HUES64 (cell line): ENCODE measurements around the gene MKNK2.

Experiments
- H3K27ac ChIP-seq: 2 replicates; pipeline ENCODE4 v1.7.0; 2013; ENCODE audit warnings: low read depth, low read length, inconsistent platforms
- H3K27me3 ChIP-seq: 2 replicates; pipeline ENCODE4 v1.6.1; 2013; ENCODE audit warnings: mild to moderate bottlenecking, low read length; ENCODE audit not compliant: insufficient read depth
- H3K36me3 ChIP-seq: 2 replicates; pipeline ENCODE4 v1.6.1; 2013; ENCODE audit warnings: mild to moderate bottlenecking, low read length; ENCODE audit not compliant: insufficient read depth
- H3K4me1 ChIP-seq: 2 replicates; pipeline ENCODE4 v1.6.1; 2013; ENCODE audit warnings: mild to moderate bottlenecking, low read length, moderate library complexity; ENCODE audit not compliant: insufficient read depth
- H3K4me3 ChIP-seq: 2 replicates; pipeline ENCODE4 v1.5.1; 2013; ENCODE audit warnings: mild to moderate bottlenecking, low read length, moderate library complexity
- H3K9ac ChIP-seq: 2 replicates; pipeline ENCODE4 v1.6.1; 2013; ENCODE audit warnings: mild to moderate bottlenecking, low read depth, low read length
- H3K9me3 ChIP-seq: 2 replicates; pipeline ENCODE4 v1.6.1; 2013; ENCODE audit warnings: low read depth, low read length; ENCODE audit not compliant: insufficient read depth
- WGBS: fragments of 150-250, 120-280 bp; methylation state at CpG from one replicate; pipeline ENCODE4 v1.1.7; 2013; ENCODE audit warnings: missing lambda C conversion rate; 5-methylcytosine and 5-hydroxymethylcytosine counted together

The MKNK2 gene

DNA sequence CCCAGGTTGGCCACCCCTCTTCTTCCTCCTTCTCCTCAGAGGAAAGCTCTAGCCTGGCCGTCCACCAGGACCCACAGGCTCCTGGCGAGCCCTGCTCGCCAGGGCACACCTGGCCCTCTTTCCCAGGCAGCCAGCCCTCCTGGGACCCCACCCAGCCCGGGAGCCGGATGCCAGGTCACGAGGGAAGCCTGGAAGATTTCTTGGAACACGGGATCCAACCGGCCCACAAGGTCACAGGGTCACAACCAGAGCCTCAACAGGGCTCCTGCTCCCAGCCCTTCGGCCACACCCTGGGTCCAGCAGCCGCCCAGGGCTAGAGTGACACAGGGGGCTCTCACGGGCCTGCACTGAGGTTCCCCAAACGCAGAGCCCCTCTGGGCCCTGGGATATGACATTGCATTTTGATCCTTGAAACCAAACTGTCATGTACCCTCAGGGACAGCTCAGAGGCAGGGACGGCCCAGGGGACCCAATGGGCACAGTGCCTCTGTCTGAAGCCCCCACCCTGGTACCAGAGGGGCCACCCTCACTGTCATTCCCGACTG is 5.5 kb downstream of the MKNK2 start:
- H3K27ac ChIP-seq = no peak overlapping the region
- peaks cover 36% of the 10 kb centered on the region for H3K36me3 ChIP-seq
- no peaks in the 10 kb centered on the region for H3K9me3 ChIP-seq
- H3K9ac ChIP-seq = no peak overlapping the region
- WGBS = 95% methylated on average over 14 of the region's 14 CpGs
- H3K27me3 ChIP-seq = no peaks in the 10 kb centered on the region
- H3K4me3 ChIP-seq = no peak overlapping the region
- peaks cover 13% of the 10 kb centered on the region for H3K4me1 ChIP-seq

DNA sequence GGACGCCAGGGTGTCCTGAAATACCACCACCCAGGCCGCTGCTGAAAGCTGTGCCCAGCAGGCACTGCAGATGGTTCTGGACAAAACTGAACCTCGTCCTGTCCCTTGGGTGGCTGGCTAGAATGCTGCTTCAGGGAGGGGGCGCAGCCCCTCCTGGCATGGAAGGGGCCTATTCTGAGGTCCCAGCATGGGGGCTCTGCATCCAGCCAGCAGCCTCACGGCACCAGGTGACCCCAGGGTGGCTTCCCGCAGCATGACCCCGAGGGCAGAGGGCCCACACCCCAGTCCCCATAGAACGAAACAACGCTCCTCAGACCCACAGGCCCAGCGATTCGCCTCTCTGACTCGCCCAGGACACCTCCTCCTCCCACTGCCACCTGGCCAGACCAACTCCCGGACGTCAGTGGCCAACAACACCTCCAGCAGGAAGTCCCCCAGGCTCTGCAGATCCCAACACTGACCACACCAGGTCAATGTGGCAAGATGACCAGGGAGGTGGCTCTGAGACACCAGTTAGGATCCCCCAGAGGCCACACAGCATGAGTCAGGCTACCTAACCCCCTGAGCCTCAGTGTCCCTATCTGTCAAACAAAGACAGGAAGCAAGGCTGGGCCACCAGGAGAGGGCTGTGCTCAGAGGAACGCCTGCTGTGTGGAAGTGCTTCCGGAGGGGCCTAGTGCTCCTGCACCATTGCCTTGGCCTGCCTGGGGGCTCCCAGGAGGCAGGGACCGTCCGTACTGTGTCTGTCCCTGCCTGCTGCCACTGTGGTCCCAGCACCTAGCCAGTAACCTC is 6.1 kb downstream of the MKNK2 start:
- Histone ChIP-seq H3K27me3 (no peaks in the 10 kb centered on the region), H3K27ac (peak overlapping the region; percentile 25; the same call in 1 of the 2 replicates), H3K9ac (no peak overlapping the region), H3K9me3 (no peaks in the 10 kb centered on the region), H3K36me3 (peaks cover 43% of the 10 kb centered on the region), H3K4me3 (no peak overlapping the region), H3K4me1 (peaks cover 13% of the 10 kb centered on the region)
- 91% methylated on average over 18 of the region's 18 CpGs for WGBS

DNA sequence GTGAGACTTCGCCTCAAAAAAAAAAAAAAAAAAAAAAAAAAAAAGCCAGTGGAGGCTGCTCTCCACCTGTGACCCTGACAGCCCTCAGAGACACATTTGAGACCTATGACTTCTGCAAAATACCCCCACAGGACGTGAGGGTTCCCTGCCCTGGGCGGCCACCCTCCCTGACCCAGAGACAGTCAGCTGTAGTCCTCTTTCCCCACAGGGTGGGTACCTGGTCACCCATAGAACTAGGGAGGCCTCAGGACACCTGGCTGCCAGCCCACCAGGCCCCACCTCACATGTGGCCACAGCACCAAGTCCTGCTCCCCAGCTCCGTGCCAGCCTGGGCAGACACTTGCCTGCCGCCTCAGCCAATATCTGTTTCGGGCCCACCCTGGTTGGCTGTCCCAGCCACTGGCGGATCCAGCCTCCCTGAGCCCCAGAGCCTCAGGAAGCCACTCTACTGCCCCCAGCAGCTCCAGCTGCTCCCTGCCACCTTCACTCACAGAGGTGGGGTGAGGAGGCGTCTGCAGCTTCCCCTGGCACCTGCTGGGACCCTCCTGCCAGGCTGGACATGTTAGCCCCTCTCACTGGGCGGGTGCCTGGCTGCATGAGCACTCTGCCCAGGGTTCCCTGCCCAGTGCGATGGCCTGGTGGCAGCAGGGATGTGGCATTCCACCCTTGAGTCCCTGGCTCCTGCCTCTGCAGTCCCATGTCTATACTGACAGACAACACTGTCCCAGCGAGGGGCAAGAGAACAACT is 6.9 kb downstream of the MKNK2 start:
- Histone ChIP-seq H3K27ac (peak overlapping the region; percentile 25; the same call in 1 of the 2 replicates), H3K27me3 (no peaks in the 10 kb centered on the region), H3K36me3 (peaks cover 50% of the 10 kb centered on the region), H3K4me3 (no peak overlapping the region), H3K9me3 (no peaks in the 10 kb centered on the region), H3K4me1 (peaks cover 13% of the 10 kb centered on the region), H3K9ac (no peak overlapping the region)
- WGBS = 93% methylated on average over 11 of the region's 11 CpGs

DNA sequence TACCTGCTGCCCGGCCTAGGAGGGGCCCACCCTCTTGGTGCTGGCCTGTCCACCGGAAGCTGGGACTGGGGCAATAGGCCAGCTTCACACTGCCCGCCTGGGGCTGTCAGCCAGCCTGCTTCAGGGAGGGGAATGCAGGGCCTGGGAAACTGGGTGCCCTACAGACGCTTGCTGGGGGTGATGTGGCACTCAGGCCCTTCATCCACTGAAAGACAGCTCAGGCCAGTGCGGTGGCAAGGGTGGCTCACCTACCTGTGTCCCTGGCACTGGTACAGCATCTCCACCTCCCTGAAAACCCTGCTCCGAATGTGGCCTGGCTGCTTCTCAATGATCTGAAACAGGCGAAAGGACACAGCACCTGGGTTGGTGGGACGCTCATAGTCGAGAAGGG is 7.8 kb downstream of the MKNK2 start:
- H3K9me3 ChIP-seq = no peaks in the 10 kb centered on the region
- no peak overlapping the region for H3K27ac ChIP-seq
- no peak overlapping the region for H3K9ac ChIP-seq
- H3K4me1 ChIP-seq = peaks cover 13% of the 10 kb centered on the region
- H3K27me3 ChIP-seq = no peaks in the 10 kb centered on the region
- H3K4me3 ChIP-seq = no peak overlapping the region
- H3K36me3 ChIP-seq = peaks cover 59% of the 10 kb centered on the region
- WGBS = 89% methylated on average over 9 of the region's 9 CpGs

DNA sequence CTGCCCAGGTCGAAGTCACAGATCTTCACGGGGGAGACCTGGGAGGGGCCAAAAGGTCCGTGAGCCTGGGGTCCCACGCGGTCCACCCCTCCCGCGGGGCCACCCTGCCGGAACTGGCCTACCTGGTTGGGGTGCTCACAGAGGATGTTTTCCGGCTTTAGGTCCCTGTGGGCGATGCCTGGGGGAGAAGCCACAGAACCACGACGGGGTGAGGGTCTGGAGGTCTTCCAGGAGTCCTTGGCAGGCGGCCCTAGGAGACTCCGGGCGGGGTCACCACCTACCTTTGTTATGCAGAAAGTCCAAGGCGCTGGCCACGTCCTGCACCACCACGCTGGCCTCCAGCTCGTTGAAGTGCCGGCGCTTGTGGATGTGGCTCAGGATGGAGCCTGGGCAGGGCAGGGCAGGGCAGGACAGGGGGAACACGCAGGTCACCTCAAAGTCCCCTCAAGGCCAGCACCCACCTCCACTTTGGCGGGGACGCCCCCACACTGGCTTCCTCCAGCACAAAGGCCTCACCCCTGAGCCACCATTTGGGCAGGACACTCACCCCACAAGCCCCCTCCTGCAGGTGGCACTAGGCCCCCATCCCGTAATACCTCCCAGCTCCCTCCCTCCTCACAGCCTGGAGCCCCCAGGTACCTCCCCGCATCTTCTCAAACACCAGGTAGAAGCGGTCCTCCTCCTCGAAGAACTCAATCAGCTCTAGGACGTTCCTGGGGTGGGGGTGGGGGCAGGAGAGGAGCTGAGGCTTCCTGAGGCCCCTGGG is 8.4 kb downstream of the MKNK2 start:
- 57% methylated on average over 29 of the region's 29 CpGs for WGBS
- Histone ChIP-seq H3K27ac (peak overlapping the region; percentile 94), H3K4me1 (peaks cover 13% of the 10 kb centered on the region), H3K9ac (peak overlapping the region; percentile 78), H3K36me3 (peaks cover 59% of the 10 kb centered on the region), H3K27me3 (no peaks in the 10 kb centered on the region), H3K4me3 (peak overlapping the region; percentile 46), H3K9me3 (no peaks in the 10 kb centered on the region)

DNA sequence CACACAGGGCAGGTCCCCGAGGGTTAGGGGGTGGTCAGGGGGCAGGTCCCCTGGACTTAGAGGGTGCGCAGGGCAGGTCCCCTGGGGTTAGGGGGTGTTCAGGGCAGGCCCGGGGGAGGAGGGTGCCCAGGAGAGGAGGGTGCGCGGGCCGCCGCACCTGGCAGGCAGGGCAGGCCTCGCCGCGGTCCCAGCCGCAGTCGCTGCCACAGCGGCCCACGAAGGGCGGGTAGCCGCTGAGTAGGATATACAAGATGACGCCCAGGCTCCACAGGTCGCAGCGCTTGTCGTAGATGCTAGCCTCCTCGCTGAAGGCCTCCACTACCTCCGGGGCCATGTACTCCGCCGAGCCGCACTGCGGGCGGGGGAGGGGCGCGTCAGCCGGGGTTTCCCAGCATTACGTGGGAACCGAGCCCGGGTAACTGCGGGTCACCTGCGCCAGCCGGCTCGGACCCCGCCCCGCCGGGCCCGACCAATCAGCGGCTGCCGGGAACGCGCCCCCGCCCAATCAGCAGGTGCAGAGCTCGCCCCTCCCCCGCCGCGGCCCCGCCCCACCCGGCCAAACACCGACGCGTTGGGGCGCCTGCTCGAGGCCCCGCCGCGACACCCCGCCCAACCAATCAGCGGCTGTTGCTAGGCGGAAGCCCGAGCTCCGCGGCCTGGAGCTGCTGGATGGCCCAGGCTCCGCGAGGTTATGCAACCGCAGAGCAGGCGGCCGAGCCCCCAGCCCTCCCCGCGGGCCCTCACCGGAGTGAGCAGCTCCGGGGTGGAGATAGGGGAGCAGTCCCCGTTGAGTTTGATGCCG is 9.2 kb downstream of the MKNK2 start:
- H3K27me3 ChIP-seq = no peaks in the 10 kb centered on the region
- H3K9ac ChIP-seq = peak overlapping the region; percentile 78
- 20% methylated on average over 77 of the region's 77 CpGs for WGBS
- peak overlapping the region; percentile 48 for H3K4me3 ChIP-seq
- peak overlapping the region; percentile 94 for H3K27ac ChIP-seq
- H3K4me1 ChIP-seq = peaks cover 13% of the 10 kb centered on the region
- H3K9me3 ChIP-seq = no peaks in the 10 kb centered on the region
- H3K36me3 ChIP-seq = peaks cover 57% of the 10 kb centered on the region

DNA sequence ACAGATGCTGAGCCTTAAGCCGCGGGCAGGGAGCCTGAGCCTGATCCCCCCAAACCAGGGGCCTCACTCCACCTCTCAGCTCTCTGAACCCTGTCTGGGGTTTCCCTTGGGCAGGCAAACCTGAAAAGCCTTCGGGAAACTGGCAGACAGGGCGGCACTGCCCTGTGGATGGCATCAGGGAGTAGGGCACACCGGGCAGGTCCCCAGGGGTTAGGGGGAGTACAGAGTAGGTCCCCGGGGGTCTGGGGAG is 9.7 kb downstream of the MKNK2 start:
- Histone ChIP-seq H3K9me3 (no peaks in the 10 kb centered on the region), H3K27ac (peak overlapping the region; percentile 74), H3K9ac (peak overlapping the region; percentile 62; the same call in 1 of the 2 replicates), H3K4me3 (no peak overlapping the region), H3K4me1 (peaks cover 13% of the 10 kb centered on the region), H3K36me3 (peaks cover 53% of the 10 kb centered on the region), H3K27me3 (no peaks in the 10 kb centered on the region)
- WGBS = 93% methylated on average over 6 of the region's 6 CpGs

DNA sequence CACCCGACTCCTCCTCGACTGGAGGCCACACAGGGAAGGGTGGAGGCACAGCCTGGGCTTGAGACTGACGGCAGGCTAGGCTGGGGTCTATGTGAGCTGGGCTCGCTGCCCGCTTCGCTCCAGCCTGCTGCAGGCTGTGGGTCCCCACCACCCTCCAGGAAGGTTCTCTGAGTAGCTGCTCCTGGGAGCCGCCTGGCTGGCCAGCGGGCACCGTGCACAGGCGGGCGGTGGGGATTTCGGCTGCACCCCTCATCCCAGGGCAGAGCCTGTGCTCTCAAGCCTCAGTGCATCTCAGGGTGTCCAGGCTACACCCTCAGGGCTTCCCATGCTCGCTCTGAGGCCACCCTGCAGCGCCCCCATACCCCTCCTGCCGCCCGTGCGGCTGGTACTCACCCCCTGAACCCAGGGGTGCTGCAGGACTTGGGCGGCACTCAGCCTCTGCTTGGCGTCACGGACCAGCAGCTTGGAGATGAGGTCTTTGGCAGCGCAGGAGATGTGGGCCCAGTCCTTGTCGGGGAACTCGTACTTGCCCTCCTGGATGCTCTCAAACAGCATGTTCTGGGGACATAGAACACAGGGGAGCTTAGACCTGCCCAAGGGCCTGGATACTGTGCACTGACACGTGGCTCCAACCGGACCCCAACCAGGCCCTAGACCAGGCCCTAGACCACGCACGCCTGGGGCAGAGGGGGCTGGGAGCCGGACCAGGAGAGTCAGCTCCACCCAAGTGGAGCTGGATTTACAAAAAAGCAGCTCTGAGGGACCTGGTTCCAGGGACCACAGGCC is 10.2 kb downstream of the MKNK2 start:
- H3K27ac ChIP-seq = no peak overlapping the region
- 97% methylated on average over 28 of the region's 28 CpGs for WGBS
- no peaks in the 10 kb centered on the region for H3K9me3 ChIP-seq
- H3K9ac ChIP-seq = peak overlapping the region; percentile 62; the same call in 1 of the 2 replicates
- no peak overlapping the region for H3K4me3 ChIP-seq
- H3K36me3 ChIP-seq = peaks cover 48% of the 10 kb centered on the region
- no peaks in the 10 kb centered on the region for H3K27me3 ChIP-seq
- H3K4me1 ChIP-seq = peaks cover 13% of the 10 kb centered on the region

DNA sequence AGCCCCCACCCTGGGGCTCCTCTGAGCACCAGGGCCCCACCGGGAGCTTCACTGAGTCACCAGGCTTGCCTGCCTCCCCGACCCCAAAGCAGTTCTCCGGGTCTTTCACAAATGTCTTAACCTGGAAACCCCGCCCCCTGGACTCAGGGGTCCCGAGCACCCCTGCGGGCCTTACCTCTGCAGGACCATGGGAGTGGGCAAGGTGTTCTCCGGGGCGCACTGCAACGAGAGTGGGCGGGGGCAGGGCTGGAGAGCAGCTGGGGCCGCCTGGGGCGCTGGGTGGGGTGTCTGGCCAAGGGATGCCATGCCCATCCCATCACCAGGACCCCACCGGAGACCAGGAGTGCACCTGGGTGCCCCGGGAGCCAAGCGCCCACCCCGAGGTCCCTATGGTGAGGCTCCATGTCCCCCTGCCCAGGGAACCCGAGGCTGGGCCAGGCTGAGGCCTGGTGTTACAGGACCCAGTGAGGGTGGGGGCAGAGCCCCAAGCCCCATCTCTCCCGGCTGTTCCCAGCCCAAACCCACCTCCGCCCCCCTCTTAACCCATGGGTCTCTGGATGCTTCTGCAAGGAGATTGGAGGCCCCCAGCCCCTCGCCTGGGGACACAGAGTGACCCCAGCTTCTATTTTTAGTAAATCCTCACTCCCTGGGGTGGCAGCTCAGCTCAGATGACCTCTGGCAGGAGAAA is 10.9 kb downstream of the MKNK2 start:
- peaks cover 42% of the 10 kb centered on the region for H3K36me3 ChIP-seq
- H3K9me3 ChIP-seq = no peaks in the 10 kb centered on the region
- no peak overlapping the region for H3K27ac ChIP-seq
- H3K4me3 ChIP-seq = no peak overlapping the region
- H3K4me1 ChIP-seq = peaks cover 13% of the 10 kb centered on the region
- no peak overlapping the region for H3K9ac ChIP-seq
- 96% methylated on average over 20 of the region's 20 CpGs for WGBS
- no peaks in the 10 kb centered on the region for H3K27me3 ChIP-seq
